ENCODE measurements around the gene SLC66A2.

SLC66A2 gene

GRCh38 chr18:79903071-79903635 lies 48.3 kb downstream of the SLC66A2 start:
- TF ChIP-seq, protein P1, sequence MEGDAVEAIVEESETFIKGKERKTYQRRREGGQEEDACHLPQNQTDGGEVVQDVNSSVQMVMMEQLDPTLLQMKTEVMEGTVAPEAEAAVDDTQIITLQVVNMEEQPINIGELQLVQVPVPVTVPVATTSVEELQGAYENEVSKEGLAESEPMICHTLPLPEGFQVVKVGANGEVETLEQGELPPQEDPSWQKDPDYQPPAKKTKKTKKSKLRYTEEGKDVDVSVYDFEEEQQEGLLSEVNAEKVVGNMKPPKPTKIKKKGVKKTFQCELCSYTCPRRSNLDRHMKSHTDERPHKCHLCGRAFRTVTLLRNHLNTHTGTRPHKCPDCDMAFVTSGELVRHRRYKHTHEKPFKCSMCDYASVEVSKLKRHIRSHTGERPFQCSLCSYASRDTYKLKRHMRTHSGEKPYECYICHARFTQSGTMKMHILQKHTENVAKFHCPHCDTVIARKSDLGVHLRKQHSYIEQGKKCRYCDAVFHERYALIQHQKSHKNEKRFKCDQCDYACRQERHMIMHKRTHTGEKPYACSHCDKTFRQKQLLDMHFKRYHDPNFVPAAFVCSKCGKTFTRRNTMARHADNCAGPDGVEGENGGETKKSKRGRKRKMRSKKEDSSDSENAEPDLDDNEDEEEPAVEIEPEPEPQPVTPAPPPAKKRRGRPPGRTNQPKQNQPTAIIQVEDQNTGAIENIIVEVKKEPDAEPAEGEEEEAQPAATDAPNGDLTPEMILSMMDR (IDR thresholded peaks at IDR 0.05; ENCODE audit: low read depth, low read length): no peak
- no peak overlapping the region for H3K4me3 ChIP-seq (ENCODE audit: low read depth, low read length)

- H3K4me3 ChIP-seq (ENCODE audit: low read depth, low read length): no peak overlapping the region
- TF ChIP-seq, protein P1 (IDR thresholded peaks at IDR 0.05; ENCODE audit: low read depth, low read length): no peak
Observed at GRCh38 chr18:79902640-79903039, 48.8 kb downstream of the SLC66A2 start.

GRCh38 chr18:79902075-79902474 lies 49.4 kb downstream of the SLC66A2 start:
- no peak overlapping the region for H3K4me3 ChIP-seq (ENCODE audit: low read depth, low read length)
- TF ChIP-seq, protein P1 (IDR thresholded peaks at IDR 0.05; ENCODE audit: low read depth, low read length): no peak

- TF ChIP-seq, protein P1 (IDR thresholded peaks at IDR 0.05; ENCODE audit: low read depth, low read length): no peak
Observed at GRCh38 chr18:79901665-79902064, 49.8 kb downstream of the SLC66A2 start.

DNA sequence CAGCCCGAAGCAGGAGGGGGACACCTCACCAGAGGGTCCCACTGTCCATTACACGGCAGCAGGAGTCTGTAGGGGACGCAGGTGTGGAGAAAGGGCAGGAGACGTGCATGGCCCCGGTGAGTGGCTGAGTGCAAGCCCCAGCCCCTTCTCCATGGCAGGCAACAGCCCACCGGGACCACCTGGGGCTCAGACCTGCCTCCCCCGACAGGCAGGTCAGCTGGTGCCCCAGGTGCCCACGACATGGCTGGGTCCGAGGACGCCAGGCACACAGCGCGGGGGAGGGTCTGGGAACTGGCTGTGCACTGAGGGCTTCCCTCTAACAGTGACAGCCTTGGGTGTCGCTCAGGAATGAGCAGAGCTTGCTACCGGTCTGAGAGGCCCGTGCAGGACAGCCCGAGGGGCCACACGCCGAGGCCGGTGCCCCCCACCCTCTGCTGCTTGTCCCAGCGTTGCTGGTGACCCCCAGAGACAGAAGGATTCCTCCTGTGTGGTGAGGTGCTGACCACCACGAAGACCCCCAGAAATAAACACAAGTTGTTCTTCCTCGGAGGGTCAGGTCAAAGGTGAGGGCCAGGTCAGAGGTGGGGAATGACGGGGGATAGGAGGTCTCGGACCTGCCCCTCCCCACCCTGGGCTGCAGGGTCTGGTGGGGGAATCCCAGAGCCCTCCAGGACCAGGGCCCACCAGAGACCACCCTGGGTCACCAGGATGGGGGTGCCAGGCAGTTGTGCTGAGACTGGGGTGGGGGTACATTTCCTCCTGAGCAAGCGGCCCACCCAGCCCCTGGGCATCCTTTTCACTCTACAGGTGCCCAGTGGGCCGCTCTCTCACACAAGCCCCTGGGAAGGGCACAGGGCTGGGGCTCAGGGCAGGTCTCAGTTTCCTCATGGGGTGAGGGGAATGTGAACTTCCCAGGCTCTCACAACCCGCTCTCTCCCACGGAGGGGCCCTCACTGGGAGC lies 50.6 kb downstream of the SLC66A2 start:
- no peak overlapping the region for H3K4me3 ChIP-seq (ENCODE audit: low read depth, low read length)
- TF ChIP-seq, protein P1 (IDR thresholded peaks at IDR 0.05; ENCODE audit: low read depth, low read length): no peak

More at GRCh38 chr18:79901665-79902064, 49.8 kb downstream of the SLC66A2 start:
- no peak overlapping the region for H3K4me3 ChIP-seq (ENCODE audit: low read depth, low read length)

DNA sequence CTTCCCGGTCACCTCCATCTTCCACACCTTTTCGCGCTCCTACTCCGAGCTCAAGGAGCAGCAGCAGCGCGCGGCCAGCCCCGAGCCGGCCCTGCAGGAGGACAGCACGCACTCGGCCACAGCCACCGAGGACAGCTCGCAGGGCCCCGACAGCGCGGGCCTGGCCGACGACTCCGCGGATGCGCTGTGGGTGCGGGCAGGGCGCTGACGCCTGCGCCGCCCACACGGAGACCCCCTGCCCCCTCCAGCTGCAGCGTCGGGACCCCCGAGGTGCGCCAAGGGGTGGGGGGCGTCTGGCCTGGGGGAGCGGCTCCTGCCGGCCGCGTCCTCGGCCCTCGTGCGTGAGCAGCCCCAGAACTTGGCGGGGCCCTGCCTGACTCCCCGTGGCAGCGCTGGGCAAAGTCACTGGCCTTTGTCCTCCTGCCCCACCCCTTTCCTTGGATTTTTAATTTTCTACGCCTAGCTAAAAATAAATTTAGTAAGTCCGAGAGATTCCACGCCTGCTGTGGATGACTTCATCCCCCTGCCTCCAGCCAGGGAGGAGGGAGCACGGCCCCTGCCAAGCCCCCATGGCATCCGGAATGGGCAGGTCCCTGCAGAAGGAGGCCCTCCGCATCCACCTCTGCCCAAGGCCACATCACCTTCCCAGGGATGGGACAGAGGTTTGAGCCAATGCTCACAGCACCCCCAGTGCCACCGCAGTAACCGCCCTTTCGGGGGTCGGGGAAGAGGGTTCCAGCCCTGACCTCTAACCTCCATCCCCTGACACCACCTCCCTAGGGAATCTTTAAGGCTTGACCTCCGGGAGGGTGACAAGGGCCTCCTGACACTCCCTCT lies 51.6 kb downstream of the SLC66A2 start:
- H3K4me3 ChIP-seq (ENCODE audit: low read depth, low read length): no peak overlapping the region
- TF ChIP-seq, protein P1 (IDR thresholded peaks at IDR 0.05; ENCODE audit: low read depth, low read length): no peak
